ENCODE data around the gene JTB.

JTB gene

DNA sequence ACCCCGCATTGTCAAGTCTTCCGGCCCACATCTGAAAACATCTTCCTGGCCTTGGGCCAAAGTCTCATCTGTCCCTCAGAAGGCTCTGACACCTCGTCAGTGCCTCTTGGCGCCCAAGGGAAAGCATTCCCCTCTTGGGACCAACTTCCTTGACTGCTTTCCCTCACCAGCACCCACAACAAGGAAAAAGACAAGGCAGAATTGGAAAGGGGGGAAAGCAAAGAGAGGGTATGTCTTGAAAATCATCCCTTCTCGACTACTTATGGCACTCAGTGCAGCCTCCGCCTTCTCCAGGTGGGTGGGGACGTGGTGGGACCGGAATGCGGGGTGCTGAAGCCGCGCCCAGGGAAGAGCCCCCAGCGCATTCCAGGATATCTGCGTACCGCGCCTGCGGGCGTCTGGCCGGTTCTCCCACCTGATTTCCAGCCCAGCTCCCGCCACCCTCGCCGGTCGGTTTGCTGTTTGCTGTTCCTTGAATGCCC, 13.6 kb downstream of the JTB start:
- FAIRE-seq, result peak; percentile 40
- TF ChIP-seq POLR2AphosphoS5 (IDR thresholded peaks at IDR 0.05; ENCODE audit: low read depth, low read length) (no peak), POU2F2 (IDR thresholded peaks at IDR 0.05; ENCODE audit: low read depth, low read length) (no peak)
- DNase-seq (ENCODE audit: insufficient read length, low spot score), result no peak

- FAIRE-seq (peak; percentile 96), DNase-seq (ENCODE audit: insufficient read length, low spot score) (peak; percentile 83)
- TF ChIP-seq PAX5 (IDR thresholded peaks at IDR 0.05; ENCODE audit: insufficient read depth, low read length, severe bottlenecking) (no peak), TAF1 (IDR thresholded peaks at IDR 0.05; ENCODE audit: low read depth, low read length) (peak; percentile 66; the same call in 1 of the 2 replicates), POLR2AphosphoS5 (IDR thresholded peaks at IDR 0.05; ENCODE audit: low read depth, low read length) (peak; percentile 78)
These were observed 14.2 kb downstream of the JTB start, which contains the start of gene SLC39A1 for GRCh38 chr1:153963030-153963849. Gene SLC39A1 (minus strand): TSS chr1:153963537. CDS start chr1:153962715, 822 bp downstream.

- TF ChIP-seq POU2F2 (IDR thresholded peaks at IDR 0.05; ENCODE audit: low read depth, low read length) (no peak), POLR2AphosphoS5 (IDR thresholded peaks at IDR 0.05; ENCODE audit: low read depth, low read length) (no peak), PAX5 (IDR thresholded peaks at IDR 0.05; ENCODE audit: insufficient read depth, low read length, severe bottlenecking) (no peak), TAF1 (IDR thresholded peaks at IDR 0.05; ENCODE audit: low read depth, low read length) (no peak), POLR2A (IDR thresholded peaks at IDR 0.05; ENCODE audit: low read depth, low read length) (no peak), SPI1 (IDR thresholded peaks at IDR 0.05; ENCODE audit: low read depth, low read length) (no peak)
- DNase-seq (ENCODE audit: insufficient read length, low spot score) (no peak), FAIRE-seq (no peak)
These were observed 15.1 kb downstream of the JTB start for GRCh38 chr1:153962088-153963029.

GRCh38 chr1:153961421-153961820, 16.1 kb downstream of the JTB start:
- FAIRE-seq (no peak), DNase-seq (ENCODE audit: insufficient read length, low spot score) (no peak)
- TF ChIP-seq TAF1 (IDR thresholded peaks at IDR 0.05; ENCODE audit: low read depth, low read length), result no peak
- no peak for TF ChIP-seq POLR2AphosphoS5 (IDR thresholded peaks at IDR 0.05; ENCODE audit: low read depth, low read length)
- TF ChIP-seq POU2F2 (IDR thresholded peaks at IDR 0.05; ENCODE audit: low read depth, low read length), result no peak
- TF ChIP-seq SPI1 (IDR thresholded peaks at IDR 0.05; ENCODE audit: low read depth, low read length), result no peak
- TF ChIP-seq POLR2A (IDR thresholded peaks at IDR 0.05; ENCODE audit: low read depth, low read length), result no peak
- TF ChIP-seq PAX5 (IDR thresholded peaks at IDR 0.05; ENCODE audit: insufficient read depth, low read length, severe bottlenecking), result no peak

- no peak for TF ChIP-seq POLR2A (IDR thresholded peaks at IDR 0.05; ENCODE audit: low read depth, low read length)
- TF ChIP-seq SPI1 (IDR thresholded peaks at IDR 0.05; ENCODE audit: low read depth, low read length), result no peak
- TF ChIP-seq PAX5 (IDR thresholded peaks at IDR 0.05; ENCODE audit: insufficient read depth, low read length, severe bottlenecking), result no peak
- no peak for TF ChIP-seq TAF1 (IDR thresholded peaks at IDR 0.05; ENCODE audit: low read depth, low read length)
- TF ChIP-seq POLR2AphosphoS5 (IDR thresholded peaks at IDR 0.05; ENCODE audit: low read depth, low read length), result no peak
- no peak for TF ChIP-seq POU2F2 (IDR thresholded peaks at IDR 0.05; ENCODE audit: low read depth, low read length)
- DNase-seq (ENCODE audit: insufficient read length, low spot score) (no peak), FAIRE-seq (no peak)
These were observed 17.3 kb downstream of the JTB start for GRCh38 chr1:153960206-153960605.

DNA sequence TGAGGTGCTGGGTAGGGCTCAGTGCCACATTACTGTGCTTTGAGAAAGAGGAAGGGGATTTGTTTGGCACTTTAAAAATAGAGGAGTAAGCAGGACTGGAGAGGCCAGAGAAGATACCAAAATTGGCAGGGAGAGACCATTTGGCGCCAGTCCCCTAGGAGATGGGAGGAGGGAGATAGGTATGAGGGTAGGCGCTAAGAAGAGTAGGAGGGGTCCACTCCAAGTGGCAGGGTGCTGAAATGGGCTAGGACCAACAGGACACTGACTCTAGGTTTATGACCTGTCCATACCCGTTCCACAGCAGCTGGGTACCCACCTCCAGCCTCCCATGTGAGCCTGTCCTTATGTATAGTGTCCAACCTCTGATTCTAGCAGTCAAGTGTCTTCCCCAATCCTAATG, 18.0 kb downstream of the JTB start:
- FAIRE-seq (no peak), DNase-seq (ENCODE audit: insufficient read length, low spot score) (no peak)
- TF ChIP-seq SPI1 (IDR thresholded peaks at IDR 0.05; ENCODE audit: low read depth, low read length), result no peak
- TF ChIP-seq POLR2AphosphoS5 (IDR thresholded peaks at IDR 0.05; ENCODE audit: low read depth, low read length), result no peak
- no peak for TF ChIP-seq POLR2A (IDR thresholded peaks at IDR 0.05; ENCODE audit: low read depth, low read length)
- no peak for TF ChIP-seq TAF1 (IDR thresholded peaks at IDR 0.05; ENCODE audit: low read depth, low read length)

DNA sequence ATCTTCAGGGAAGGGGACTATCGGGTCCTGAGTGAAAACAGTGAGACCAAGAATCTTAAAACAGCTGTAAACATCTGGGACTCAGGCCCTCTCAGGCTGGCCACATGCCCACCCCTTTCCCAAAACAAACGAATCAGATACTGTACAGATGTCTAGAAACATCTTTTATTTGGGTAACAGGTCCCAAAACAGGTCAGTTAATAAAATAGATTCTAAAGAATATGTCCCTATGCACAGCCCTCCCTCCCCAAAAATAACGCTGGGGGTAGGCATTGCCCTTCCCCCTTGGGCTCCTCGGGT, 18.6 kb downstream of the JTB start:
- no peak for FAIRE-seq

GRCh38 chr1:153958111-153958960, 19.1 kb downstream of the JTB start, which contains the start of gene CRTC2:
Gene CRTC2 (minus strand): TSS chr1:153958612. CDS start chr1:153958497, 115 bp downstream.
- TF ChIP-seq TAF1 (IDR thresholded peaks at IDR 0.05; ENCODE audit: low read depth, low read length) (0 out of 2 replicates have a peak, but pooled peaks have one; percentile 7), SPI1 (IDR thresholded peaks at IDR 0.05; ENCODE audit: low read depth, low read length) (peak; percentile 27; the same call in 1 of the 2 replicates), POU2F2 (IDR thresholded peaks at IDR 0.05; ENCODE audit: low read depth, low read length) (peak; percentile 74; the same call in 1 of the 2 replicates), PAX5 (IDR thresholded peaks at IDR 0.05; ENCODE audit: insufficient read depth, low read length, severe bottlenecking) (peak; percentile 19), POLR2AphosphoS5 (IDR thresholded peaks at IDR 0.05; ENCODE audit: low read depth, low read length) (no peak; the same call in 1 of the 2 replicates), POLR2A (IDR thresholded peaks at IDR 0.05; ENCODE audit: low read depth, low read length) (no peak)
- FAIRE-seq (no peak), DNase-seq (ENCODE audit: insufficient read length, low spot score) (peak; percentile 97)

More for the DNA sequence above, 18.6 kb downstream of the JTB start:
- DNase-seq (ENCODE audit: insufficient read length, low spot score), result no peak
- no peak for TF ChIP-seq SPI1 (IDR thresholded peaks at IDR 0.05; ENCODE audit: low read depth, low read length)
- TF ChIP-seq TAF1 (IDR thresholded peaks at IDR 0.05; ENCODE audit: low read depth, low read length), result no peak
- TF ChIP-seq POLR2AphosphoS5 (IDR thresholded peaks at IDR 0.05; ENCODE audit: low read depth, low read length), result no peak
- TF ChIP-seq POLR2A (IDR thresholded peaks at IDR 0.05; ENCODE audit: low read depth, low read length), result no peak
- no peak for TF ChIP-seq PAX5 (IDR thresholded peaks at IDR 0.05; ENCODE audit: insufficient read depth, low read length, severe bottlenecking)
- TF ChIP-seq POU2F2 (IDR thresholded peaks at IDR 0.05; ENCODE audit: low read depth, low read length), result no peak

Measured in GM12891 (cell line).